OCI-M2 (cell line): ENCODE data around the gene CCDC178.

Experiments
- DNase-seq: peaks from one replicate; lab custom pipeline; 2025; ENCODE audit not compliant: unreplicated experiment; lab: John Stamatoyannopoulos, UW

The CCDC178 gene

GRCh38 chr18:33132657-33133056, 307.9 kb downstream of the CCDC178 start:
- no peak for DNase-seq

- DNase-seq, result no peak
Observed at GRCh38 chr18:33128581-33128980, 311.9 kb downstream of the CCDC178 start.

- DNase-seq, result no peak
Observed at GRCh38 chr18:33123862-33124518, 316.5 kb downstream of the CCDC178 start.

GRCh38 chr18:33116376-33116775, 324.1 kb downstream of the CCDC178 start:
- DNase-seq, result no peak

GRCh38 chr18:33115917-33116316, 324.6 kb downstream of the CCDC178 start:
- DNase-seq, result no peak

- DNase-seq, result no peak
Observed at GRCh38 chr18:33115476-33115875, 325.0 kb downstream of the CCDC178 start.

GRCh38 chr18:33114749-33115148, 325.8 kb downstream of the CCDC178 start:
- no peak for DNase-seq

GRCh38 chr18:33113416-33113815, 327.1 kb downstream of the CCDC178 start:
- no peak for DNase-seq

GRCh38 chr18:33107511-33107910, 333.0 kb downstream of the CCDC178 start:
- DNase-seq, result no peak

GRCh38 chr18:33101316-33101715, 339.2 kb downstream of the CCDC178 start:
- no peak for DNase-seq

GRCh38 chr18:33099626-33100025, 340.9 kb downstream of the CCDC178 start:
- DNase-seq, result no peak

GRCh38 chr18:33097126-33097525, 343.4 kb downstream of the CCDC178 start:
- DNase-seq, result no peak

- DNase-seq, result no peak
Observed at GRCh38 chr18:33090461-33090860, 350.1 kb downstream of the CCDC178 start.

GRCh38 chr18:33076601-33077000, 363.9 kb downstream of the CCDC178 start:
- DNase-seq, result no peak

- DNase-seq, result no peak
Observed at GRCh38 chr18:33074125-33074524, 366.4 kb downstream of the CCDC178 start.

GRCh38 chr18:33062834-33063364, 377.6 kb downstream of the CCDC178 start:
- DNase-seq, result no peak

GRCh38 chr18:33052886-33053285, 387.6 kb downstream of the CCDC178 start:
- no peak for DNase-seq

- DNase-seq, result no peak
Observed at GRCh38 chr18:33051407-33051806, 389.1 kb downstream of the CCDC178 start.

- DNase-seq, result no peak
Observed at GRCh38 chr18:33040213-33040612, 400.3 kb downstream of the CCDC178 start.

- DNase-seq, result no peak
Observed at GRCh38 chr18:33034945-33035344, 405.6 kb downstream of the CCDC178 start.

- DNase-seq, result no peak
Observed at GRCh38 chr18:33034212-33034611, 406.3 kb downstream of the CCDC178 start.

- no peak for DNase-seq
Observed at GRCh38 chr18:33022370-33022769, 418.2 kb downstream of the CCDC178 start.

GRCh38 chr18:33020877-33021276, 419.6 kb downstream of the CCDC178 start:
- no peak for DNase-seq
